Activated CD4-positive, alpha-beta T cell treated with anti-CD3 and anti-CD28 coated beads, Interleukin-2, amount 50 U/mL, for 24 hours (primary cell): ENCODE measurements around the gene WDFY1.

Experiments used
- DNase-seq, 2 donors: peaks; one replicate each; pipeline ENCODE4 v3.0.0-alpha.2; 2020; ENCODE audit warnings: low read depth in 1 of 2, low spot score in 1 of 2

WDFY1 gene

DNA sequence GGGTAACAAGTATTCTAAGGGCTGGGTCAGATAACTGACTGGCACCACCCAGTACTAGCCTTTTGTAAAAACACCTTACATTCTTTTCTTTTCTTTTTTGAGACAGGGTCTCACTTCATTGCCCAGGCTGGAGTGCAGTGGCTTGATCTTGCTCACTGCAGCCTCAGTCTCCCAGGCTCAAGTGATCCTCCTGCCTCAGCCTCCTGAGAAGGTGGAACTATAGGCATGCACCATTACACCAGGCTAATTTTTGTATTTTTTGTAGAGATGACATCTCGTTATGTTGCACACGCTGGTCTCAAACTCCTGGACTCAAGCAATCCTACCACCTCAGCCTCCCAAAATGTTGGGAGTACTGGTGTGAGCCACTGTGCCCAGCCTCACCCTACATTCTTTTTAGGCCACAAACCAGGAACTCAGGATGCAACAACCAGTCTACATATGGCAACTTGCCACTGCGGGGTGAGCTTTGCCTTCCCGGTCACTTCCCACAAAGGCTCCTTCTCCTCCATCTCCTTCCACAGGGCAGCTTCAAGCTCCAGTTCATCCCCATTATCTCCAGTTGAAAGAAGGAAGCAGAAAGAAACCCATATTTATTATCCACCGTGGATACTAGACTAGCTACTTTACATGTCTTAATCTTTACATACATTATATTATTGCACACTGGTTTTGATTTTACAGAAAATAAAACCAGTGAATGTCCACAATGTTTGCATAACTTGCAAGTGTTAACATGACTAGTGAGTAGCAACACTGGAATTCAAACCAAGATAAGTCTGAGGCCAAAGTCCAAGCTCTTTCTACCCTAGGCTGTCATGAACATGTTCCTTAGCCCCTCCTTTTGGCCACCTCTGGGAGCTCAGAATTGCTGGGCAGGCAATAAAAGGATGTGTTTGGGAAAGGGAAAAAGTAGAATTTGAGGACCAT, 84.1 kb downstream of the WDFY1 start:
- DNase-seq: no peak

DNA sequence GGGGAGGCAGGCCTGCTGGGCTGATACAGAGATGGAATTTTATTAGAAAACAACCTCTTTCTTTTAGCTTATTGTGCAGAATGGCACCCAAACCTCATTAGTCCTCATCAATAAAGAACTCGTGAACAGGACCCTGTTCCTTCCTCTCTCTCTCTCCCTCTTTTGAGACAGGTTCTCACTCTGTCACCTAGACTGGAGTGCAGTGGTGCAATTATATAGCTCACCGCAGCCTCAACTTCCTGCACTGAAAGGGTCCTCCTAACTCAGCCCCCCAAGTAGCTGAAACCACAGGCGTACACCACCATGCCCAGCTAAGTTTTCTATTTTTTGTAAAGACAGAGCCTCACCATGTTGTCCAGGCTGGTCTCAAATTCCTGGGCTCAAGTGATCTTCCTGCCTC, 86.1 kb downstream of the WDFY1 start:
- DNase-seq: no peak

DNA sequence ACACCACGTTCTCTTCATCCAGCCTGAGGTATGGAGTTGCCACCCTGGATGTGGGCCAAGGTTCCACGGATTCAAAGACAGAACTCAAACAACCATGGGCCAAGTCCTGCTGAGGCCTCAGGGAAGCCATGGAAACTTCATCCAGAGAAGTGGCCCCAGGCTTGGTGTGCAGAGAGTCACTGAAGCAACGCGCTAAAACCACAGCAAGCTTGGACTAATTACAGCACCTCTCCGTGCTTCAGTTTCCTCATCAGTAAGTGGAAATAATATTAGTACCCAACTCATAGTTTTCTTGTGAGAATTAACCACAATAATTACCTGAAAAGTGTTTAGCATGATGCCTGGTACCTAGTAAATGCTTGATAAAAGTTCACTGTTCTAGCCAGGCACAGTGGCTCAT, 88.6 kb downstream of the WDFY1 start:
- no peak for DNase-seq

DNA sequence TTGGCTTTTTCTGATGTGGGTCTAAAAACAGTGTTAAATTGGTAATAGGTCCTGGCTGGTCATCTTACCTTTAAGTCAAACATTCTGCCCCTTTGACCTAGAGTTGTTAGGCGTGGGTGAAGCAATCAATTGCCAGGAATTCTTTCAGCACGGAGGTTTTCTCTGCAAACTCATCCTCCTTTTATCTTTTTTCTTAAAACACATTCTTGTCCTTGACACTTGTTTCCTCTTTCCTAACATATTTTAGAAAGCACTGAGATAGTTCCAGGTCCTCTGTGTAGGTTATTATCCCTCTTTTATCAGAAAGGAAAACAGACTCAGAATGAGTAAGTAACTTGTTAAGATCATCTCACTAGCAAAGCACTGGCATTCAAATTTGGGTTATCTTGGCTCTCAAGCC, 89.1 kb downstream of the WDFY1 start:
- no peak for DNase-seq

DNA sequence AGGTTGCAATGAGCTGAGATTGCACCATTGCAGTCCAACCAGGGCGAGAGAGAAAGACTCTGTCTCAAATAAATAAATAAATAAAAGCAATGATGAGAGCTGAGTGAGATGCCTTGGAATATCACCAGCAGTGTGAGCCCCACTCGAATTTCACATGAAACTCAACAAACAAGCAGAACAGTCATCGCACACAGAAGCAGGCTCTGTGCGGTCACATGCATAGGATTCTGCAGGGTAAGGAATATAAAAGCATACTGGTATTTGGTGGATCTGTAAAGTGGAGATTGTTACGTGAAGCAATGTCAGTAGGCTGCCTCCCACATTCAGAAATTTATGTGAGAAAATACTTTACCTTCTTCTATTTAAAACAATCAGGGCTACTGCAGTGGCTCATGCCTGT, 89.7 kb downstream of the WDFY1 start:
- no peak for DNase-seq

DNA sequence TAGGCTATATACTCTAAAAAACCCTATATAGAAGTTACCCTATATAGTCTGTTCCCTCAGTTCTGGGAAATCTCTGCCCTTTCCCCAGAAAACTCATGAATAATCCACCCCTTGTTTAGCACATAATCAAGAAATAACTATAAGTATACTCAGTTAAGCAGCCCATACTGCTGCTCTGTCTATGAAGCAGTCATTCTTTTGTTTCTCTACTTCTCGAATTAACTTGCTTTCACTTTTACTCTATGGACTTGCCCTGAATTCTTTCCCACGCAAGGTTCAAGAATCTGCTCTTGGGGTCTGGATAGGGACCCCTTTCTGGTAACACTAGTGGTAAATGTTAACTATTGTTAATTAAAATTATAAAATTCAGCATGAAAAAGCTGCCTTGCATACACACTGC, 90.4 kb downstream of the WDFY1 start:
- no peak for DNase-seq

DNA sequence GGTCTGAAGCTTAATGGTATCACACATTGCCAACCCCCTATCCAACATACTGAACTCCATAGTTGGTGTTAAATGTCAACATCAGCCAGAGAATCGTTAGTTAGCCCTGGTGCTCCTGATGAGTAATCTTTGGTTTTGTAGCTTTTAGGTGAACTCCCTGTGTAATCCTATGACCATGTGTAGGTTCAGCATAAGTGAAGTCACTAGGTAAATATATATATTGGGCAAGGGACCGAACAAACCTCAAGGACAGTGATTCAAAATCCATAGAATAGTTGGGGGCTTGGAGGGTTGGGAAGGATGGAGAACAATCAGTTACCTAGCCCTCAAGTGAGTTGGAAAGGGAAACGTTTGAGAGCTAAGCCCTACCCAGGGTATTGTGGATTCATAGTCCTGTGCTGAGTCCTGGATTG, 91.7 kb downstream of the WDFY1 start:
- no peak for DNase-seq

DNA sequence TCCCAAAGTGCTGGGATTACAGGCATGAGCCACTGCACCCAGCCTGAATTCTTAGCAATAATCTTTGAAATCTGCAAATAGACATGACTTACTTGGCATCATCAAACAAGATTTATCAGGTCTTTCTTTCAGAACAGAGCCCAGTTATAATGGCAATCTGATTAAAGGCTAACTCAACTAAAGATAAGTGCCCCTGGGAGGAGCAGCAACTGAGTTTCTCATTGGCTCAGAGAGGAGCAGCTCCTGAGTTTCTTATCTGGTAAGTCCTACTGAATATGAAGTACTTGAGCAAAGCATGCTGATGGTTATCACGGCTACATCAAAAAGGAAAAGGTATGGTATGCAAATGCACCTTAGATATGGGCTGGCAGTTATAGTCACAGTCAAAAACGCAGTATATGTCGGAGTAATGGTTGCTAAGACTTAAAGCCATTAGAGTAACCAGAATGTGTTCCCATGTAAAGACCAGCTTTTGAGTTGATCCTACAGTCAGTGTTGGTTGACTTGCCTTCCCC, 92.8 kb downstream of the WDFY1 start:
- no peak for DNase-seq

DNA sequence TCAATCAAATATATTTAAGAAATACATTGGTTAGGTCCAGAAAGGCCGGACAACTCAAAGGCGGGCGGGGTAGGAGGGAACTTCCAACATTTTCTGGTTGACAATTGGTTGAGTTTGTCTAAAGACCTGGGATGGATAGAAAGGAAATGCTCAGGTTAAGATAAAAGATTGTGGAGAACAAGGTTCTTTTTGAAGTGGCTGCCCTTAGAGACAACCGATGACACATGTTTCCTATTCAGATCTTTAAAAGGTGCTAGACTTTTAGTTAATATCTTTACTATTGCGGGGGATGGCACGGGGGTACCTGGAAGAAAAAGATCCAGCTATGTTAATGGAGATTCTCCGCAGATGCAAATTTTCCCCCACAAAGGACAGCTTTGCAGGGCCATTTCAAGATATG, 97.7 kb downstream of the WDFY1 start:
- DNase-seq: no peak

DNA sequence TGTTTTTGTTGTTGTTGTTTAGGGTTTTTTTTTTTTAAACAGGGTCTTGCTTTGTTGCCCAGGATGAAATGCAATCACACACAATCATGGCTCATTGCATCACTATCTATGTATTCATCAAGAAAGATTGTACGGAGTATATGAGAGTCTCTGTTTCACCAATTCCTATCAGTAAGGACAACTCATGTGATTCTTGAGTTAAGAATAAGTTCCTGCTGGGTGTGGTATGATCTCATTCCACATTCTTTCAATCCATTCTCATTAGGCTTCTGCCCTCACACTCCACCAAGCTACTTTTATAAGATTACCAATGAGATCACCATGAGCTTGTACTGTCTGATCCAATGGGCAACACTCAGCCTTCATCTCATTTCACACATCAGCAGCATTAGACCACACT, 98.6 kb downstream of the WDFY1 start:
- DNase-seq: no peak

DNA sequence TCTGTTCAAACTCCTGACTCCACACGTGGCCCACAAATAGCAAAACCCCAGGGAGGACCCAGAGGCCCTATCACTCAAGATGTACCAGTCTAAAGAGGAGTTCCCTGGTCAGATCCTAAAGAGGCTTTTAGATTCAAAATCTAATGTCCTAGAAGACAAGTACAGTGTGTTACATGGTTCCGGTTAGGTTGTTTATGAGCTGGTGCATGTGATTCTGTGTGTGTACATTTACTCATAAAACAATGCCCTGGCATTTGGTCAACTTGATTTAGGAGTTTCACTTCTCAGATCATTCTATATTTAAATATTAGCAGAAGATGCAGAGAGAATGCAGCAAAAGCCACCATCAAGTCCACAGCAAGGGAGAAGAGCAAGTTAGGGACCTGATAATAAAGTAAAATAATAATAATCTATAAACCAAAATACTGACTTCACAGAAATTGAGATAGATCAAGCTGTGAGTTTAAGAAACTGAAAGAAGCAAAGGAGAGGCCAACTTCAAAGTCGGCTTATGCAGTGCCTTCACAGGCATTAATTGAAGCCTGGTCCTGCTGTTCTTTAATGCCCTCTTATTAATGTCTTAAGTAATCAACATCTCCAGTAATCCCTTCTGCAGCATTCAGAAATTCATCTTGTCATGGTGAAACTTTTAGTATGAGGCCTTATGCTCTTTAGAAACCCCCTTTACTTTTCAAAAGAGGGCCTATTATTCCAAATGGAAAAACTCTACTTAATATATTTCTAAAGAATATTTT, 103.5 kb downstream of the WDFY1 start:
- DNase-seq: no peak

DNA sequence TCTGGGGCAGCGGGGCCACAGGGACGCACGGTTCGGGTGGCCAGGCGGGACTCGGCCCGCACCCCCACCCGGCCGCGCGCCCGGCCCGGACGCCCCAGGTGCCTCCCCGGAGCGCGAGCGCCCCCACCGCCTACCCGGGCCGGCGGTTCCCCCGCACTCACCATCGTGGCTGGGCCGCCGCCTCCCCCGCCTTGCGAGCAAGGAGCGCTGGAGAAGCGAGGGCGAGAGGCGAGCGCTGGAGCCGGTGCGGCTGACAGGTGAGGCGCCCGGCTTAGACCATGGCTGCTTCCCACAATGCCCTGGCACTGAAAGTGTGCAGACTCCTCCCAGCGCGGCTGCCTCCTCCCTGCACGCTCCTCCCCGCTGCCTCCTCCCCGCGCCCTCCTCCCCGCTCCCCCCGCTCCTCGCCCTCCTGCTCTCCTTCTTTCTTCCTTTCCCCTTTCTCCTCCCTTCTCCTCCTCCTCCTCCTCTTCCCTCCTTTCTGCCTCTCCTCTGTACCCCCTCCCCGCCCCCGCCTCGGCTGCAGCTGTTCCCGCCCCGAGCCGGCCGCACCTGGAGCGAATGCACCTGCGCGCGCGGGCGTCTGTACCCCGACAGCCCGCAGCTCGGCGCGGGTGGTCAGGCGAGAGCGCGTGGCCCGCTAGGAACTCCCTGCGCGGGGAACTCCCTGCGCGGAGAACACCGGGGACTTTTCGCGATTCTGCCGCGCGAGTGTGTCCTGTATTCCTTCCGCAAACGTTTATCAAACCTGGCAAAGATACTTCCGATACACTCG, 107.7 kb downstream of the WDFY1 start, which contains the start of gene AP1S3:
TSS of gene AP1S3 (minus strand) at position 296 of the 775 bp plus-strand sequence. CDS start at position 164, 132 bp downstream.
- DNase-seq: peak; percentile 38 to 53

DNA sequence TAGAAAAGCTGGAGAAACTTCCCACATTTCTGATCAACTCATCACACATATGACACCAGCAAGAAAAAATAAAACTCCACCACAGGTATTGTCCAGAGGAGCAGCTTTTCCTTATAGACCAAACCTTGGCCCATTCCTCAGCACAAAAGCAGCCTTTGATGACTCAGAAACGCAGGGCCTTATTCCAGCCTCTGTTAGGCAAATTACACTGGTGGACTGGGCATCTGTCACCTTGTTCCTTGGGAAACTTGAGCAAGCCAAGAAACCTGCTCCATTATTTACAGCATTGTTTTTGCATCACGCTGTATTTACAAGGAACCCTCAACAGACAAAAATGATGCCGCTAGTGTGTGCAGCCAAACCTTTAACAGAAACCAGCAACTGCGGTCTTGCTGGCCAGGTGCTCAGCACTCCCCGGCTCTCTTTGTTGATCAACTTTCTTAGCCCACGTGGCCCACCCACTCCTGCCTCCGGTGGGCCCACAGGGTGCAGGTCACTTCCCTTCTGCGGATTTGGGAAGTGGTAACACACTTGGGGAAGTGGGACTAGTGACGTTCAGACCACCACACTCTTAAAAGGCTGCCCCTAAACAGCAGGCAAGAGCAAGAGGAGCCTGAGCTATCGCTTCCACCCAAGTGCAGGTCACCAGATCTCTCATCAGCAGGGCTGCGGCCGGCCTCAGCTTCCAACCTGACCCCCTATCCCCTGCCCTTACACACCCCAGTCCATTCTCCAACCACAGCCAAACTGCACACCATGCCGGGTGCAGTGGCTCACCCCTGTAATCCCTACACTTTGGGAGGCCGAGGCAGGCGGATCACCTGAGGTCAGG, 109.2 kb downstream of the WDFY1 start:
- DNase-seq: no peak

DNA sequence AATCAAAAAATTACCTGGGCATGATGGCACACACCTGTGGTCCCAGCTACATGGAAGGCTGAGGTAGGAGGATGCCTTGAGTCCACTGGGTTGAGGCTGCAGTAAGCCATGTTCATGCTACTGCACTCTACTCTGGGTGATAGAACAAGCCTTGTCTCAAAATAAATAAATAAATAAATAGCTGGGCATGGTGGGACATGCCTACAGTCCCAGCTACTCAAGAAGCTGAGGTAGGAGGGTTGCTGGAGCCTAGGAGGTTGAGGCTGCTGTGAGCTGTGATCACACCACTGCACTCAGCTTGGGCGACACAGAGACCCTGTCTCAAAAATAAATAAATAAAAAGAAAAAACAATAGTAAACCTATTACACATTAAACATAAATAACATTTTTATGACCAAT, 110.7 kb downstream of the WDFY1 start:
- no peak for DNase-seq

DNA sequence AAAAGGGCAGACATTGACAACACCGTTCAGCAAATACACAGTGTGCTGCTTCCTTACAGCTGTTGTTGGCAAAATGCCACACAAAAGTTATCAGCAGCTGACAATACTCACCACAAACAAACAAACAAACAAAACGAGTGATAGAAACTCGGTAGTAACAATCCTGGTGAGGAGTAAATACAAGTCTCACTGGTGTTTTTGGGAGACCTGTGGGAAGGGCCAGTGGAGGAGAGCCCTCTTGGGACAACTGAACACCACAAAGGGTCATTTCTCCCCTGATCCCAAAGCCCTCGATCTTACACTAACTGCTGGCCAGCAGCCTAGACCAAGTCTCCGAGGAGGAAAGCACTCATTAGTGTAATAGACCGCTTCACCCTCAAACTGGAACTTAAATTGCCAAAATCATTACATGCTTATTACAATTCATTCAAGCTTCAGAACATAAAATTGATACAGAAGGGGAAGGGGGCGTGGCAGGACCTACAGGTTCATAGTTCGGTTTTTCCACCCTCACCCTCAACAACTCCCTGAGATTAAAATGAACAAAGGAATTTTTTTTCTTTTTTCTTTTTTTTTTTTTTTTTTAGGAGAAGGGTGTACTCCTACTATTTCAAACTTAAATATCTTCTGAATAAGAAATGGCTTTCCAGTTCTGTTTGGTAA, 112.8 kb downstream of the WDFY1 start:
- no peak for DNase-seq

DNA sequence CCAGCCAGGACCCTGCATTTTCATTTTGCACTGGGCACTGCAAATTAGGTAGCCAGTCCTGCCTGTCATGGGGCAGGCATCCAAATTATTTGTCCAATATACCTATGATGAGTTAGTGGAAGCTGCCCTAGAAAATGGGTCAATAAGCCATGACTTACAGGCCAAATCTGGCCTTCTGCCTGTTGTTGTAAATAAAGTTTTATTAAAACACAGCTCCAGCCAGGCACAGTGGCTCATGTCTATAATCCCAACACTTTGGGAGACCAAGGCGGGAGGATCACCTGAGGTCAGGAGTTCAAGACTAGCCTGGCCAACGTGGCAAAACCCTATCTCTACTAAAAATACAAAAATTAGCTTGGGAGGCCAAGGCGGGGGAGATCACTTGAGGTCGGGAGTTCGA, 116.0 kb downstream of the WDFY1 start:
- DNase-seq: no peak

DNA sequence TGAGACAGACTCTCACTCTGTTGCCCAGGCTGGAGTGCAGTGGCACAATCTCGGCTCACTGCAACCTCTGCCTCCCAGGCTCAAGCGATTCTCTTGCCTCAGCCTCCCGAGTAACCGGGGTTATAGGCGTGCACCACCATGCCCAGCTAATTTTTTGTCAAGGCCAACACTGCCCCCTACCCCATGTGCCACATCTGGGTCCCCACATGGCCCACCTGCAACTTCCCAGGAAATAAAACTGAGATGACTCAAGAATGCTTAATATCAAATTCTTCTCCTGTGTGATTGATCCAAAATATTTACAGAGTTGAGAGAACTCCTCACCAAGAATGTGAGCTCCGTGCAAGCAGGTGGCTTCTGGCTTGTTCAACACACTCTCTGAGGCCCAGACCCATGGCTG, 116.8 kb downstream of the WDFY1 start:
- DNase-seq: no peak

DNA sequence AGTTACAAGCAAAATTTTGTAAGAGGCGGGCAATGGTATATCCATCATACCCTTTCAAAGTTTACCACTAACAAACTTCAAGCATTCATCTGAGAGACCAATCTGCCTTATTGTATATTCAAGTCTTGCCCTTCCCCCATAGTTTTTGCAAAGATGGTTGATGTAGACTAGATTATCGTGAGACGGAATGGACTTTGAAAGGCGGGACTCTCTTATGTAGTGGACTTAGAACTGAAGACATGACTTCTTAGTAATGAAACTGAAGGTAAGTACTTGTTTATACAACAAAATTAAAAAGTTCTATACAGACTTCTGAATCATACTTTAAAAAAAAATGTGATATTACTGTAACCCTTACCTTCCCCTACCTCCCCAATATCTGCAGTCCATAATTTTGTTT, 118.1 kb downstream of the WDFY1 start:
- no peak for DNase-seq
